PFSK-1 (cell line): ENCODE measurements around the gene SETMAR.

Experiments used
- POLR2AphosphoS5 ChIP-seq: IDR thresholded peaks from 2 replicates; pipeline ENCODE4 v1.6.1; 2012; ENCODE audit warnings: low read depth, mild to moderate bottlenecking, control low read depth, low read length, moderate library complexity
- REST ChIP-seq, 2 experiments: IDR thresholded peaks; 2 replicates each; pipeline versions ENCODE4 v1.6.1 to v1.8.0; 2011 to 2012; ENCODE audit warnings: low read depth in 2 of 2, low read length in 2 of 2, control low read depth in 1 of 2, inconsistent platforms in 1 of 2, mild to moderate bottlenecking in 1 of 2, moderate library complexity in 1 of 2; ENCODE audit not compliant: insufficient read depth in 1 of 2
- SIN3A ChIP-seq: IDR thresholded peaks from 2 replicates; pipeline ENCODE4 v1.6.1; 2012; ENCODE audit warnings: mild to moderate bottlenecking, low read length, moderate library complexity, borderline replicate concordance; ENCODE audit not compliant: insufficient read depth

- no peak for TF ChIP-seq POLR2AphosphoS5
- TF ChIP-seq REST (IDR thresholded peaks at IDR 0.05; ENCODE audit: insufficient read depth in 1 of 2, low read depth in 2 of 2, low read length in 2 of 2) = no peak
- no peak for TF ChIP-seq SIN3A
These were observed 23.6 kb upstream of the SETMAR start for GRCh38 chr3:4279516-4280105.
